K562 (cell line): ENCODE data around the gene CLIP1. TPM values are rescaled to one million over a fixed set of nuclear protein-coding genes. Genes with fewer than 3 reads are reported as not detected.
A peak's percentile ranks its signal among the peaks of the same experiment; 100 is the strongest.

Experiments
- C11orf30 ChIP-seq: fragments of 450-650 bp; IDR thresholded peaks from 2 replicates; pipeline ENCODE4 v1.6.1; 2016; ENCODE audit warnings: low read depth, mild to moderate bottlenecking
- FOXK1 ChIP-seq: sonication (generic); formaldehyde crosslinking; IDR thresholded peaks from 2 replicates; pipeline ENCODE4 v1.8.0; 2022; ENCODE audit warnings: missing genetic modification reagents, mild to moderate bottlenecking, borderline replicate concordance
- MEF2D ChIP-seq: conservative IDR thresholded peaks from 2 replicates; pipeline ENCODE4 v1.6.1; 2016; ENCODE audit warnings: low read depth, missing genetic modification characterization, missing compliant biosample characterization
- MLX ChIP-seq, 2 experiments: fragments of 450-650 bp in 1 of 2; sonication (generic) in 1 of 2; formaldehyde crosslinking; conservative IDR thresholded peaks; 2 replicates each; pipeline versions ENCODE4 v1.4.0 to v1.8.1; 2020 to 2022; ENCODE audit warnings: mild to moderate bottlenecking in 1 of 2, missing genetic modification reagents in 1 of 2
- NR4A1 ChIP-seq, 2 experiments: fragments of 250-450 bp in 1 of 2; fragments of 450-650 bp in 1 of 2; sonication (Bioruptor Pico) in 1 of 2; IDR thresholded peaks; 2 replicates each; pipeline versions ENCODE4 v1.4.0 to v1.6.1; 2016 to 2020; ENCODE audit warnings: mild to moderate bottlenecking in 2 of 2, missing compliant biosample characterization in 1 of 2, missing genetic modification characterization in 1 of 2, moderate library complexity in 1 of 2
- RBFOX2 ChIP-seq: fragments of 200-400 bp; formaldehyde crosslinking; IDR thresholded peaks from 2 replicates; pipeline ENCODE4 v1.6.1; 2017; ENCODE audit warnings: low read depth, mild to moderate bottlenecking, low read length, moderate library complexity
- RBM34 ChIP-seq: fragments of 200-400 bp; formaldehyde crosslinking; IDR thresholded peaks from 2 replicates; pipeline ENCODE4 v1.6.1; 2018; ENCODE audit warnings: low read length, borderline replicate concordance; ENCODE audit not compliant: insufficient read depth
- RNF2 ChIP-seq: sonication (generic); IDR thresholded peaks from 2 replicates; pipeline ENCODE4 v1.6.1; 2016
- TCF3 ChIP-seq: sonication (generic); formaldehyde crosslinking; IDR thresholded peaks from 2 replicates; pipeline ENCODE4 v1.4.0; 2020; ENCODE audit warnings: mild to moderate bottlenecking, missing genetic modification reagents
- TEAD2 ChIP-seq: fragments of 450-650 bp; IDR thresholded peaks from 2 replicates; pipeline ENCODE4 v1.6.1; 2016; ENCODE audit warnings: missing genetic modification characterization, control low read depth, missing compliant biosample characterization
- ZNF121 ChIP-seq: sonication (generic); formaldehyde crosslinking; conservative IDR thresholded peaks from 2 replicates; pipeline ENCODE4 v1.8.0; 2022; ENCODE audit warnings: missing genetic modification reagents
- ZNF133 ChIP-seq: fragments of 250-450 bp; sonication (Bioruptor Pico); IDR thresholded peaks from 2 replicates; pipeline ENCODE4 v1.4.0; 2020; ENCODE audit warnings: mild to moderate bottlenecking
- ZNF134 ChIP-seq: fragments of 250-450 bp; sonication (Bioruptor Pico); conservative IDR thresholded peaks from 2 replicates; pipeline ENCODE4 v1.4.0; 2020
- ZNF224 ChIP-seq: sonication (generic); formaldehyde crosslinking; IDR thresholded peaks from 2 replicates; pipeline ENCODE4 v1.8.0; 2022; ENCODE audit warnings: mild to moderate bottlenecking, missing genetic modification reagents
- ZNF280B ChIP-seq: fragments of 250-450 bp; sonication (Bioruptor Pico); IDR thresholded peaks from 2 replicates; pipeline ENCODE4 v1.5.1; 2021; ENCODE audit warnings: mild to moderate bottlenecking
- ZNF318 ChIP-seq, 2 experiments: fragments of 450-650 bp; IDR thresholded peaks; 2 replicates each; pipeline ENCODE4 v1.6.1; 2016; ENCODE audit warnings: mild to moderate bottlenecking in 2 of 2, borderline replicate concordance in 1 of 2, low read depth in 1 of 2, moderate library complexity in 1 of 2
- ZNF764 ChIP-seq: fragments of 250-450 bp; sonication (Bioruptor Pico); IDR thresholded peaks from 2 replicates; pipeline ENCODE4 v1.4.0; 2020; ENCODE audit warnings: low read depth, mild to moderate bottlenecking, moderate library complexity
- polyA plus RNA-seq, 8 experiments: library from polyadenylated mRNA; depleted of rRNA in 4 of 8; stranded (reverse) in 5 of 8; unstranded in 3 of 8; fragments of >200 nt; fragmentation: Nextera tagmentation in 2 of 8; fragmentation: Illumina TruSeq in 1 of 8; extraction: Ambion mirVana in 2 of 8; extraction: Trizol in 1 of 8; gene quantifications; 2 replicates each; pipeline versions ENCODE4 v1.2.1 to v1.2.3, GENCODE V29; 2011 to 2014; ENCODE audit warnings: inconsistent platforms in 1 of 8, missing spikeins in 1 of 8
- total RNA-seq, 7 experiments: library from RNA; depleted of rRNA in 6 of 7; stranded (reverse); fragments of >200 nt in 6 of 7; fragmentation: Illumina TruSeq in 2 of 7; extraction: Trizol in 2 of 7; gene quantifications; 2 replicates each; pipeline versions ENCODE4 v1.2.1 to v1.2.3, GENCODE V29; 2011 to 2021; ENCODE audit warnings: low replicate concordance in 1 of 7

Gene CLIP1
- total and polyA plus RNA-seq, 9 of the 15 experiments (the other 6 are each of a cell fraction or from before 2014, with no cell fraction given), result 5.8 to 33.9 (median 27.6) TPM

GRCh38 chr12:122265886-122266229, 156.6 kb downstream of the CLIP1 start (continued):
- TF ChIP-seq MLX (CRISPR knock-in tag; conservative IDR thresholded peaks at IDR 0.05) (no peak), RBM34 (no peak), ZNF134 (CRISPR knock-in tag) (0 out of 2 replicates have a peak, but pooled peaks have one; percentile 42), ZNF133 (CRISPR knock-in tag) (0 out of 2 replicates have a peak, but pooled peaks have one; percentile 32), NR4A1 (CRISPR knock-in tag; IDR thresholded peaks at IDR 0.05) (0 out of 2 replicates have a peak, but pooled peaks have one; percentile 27), NR4A1 (tag; IDR thresholded peaks at IDR 0.05) (no peak), TEAD2 (tag) (no peak), RBFOX2 (no peak), TCF3 (no peak), C11orf30 (no peak), ZNF318 (IDR thresholded peaks at IDR 0.05; ENCODE audit: borderline replicate concordance in 1 of 2, low read depth in 1 of 2) (no peak), MEF2D (no peak), ZNF224 (no peak), RNF2 (no peak), ZNF280B (no peak), FOXK1 (CRISPR knock-in tag) (0 out of 2 replicates have a peak, but pooled peaks have one; percentile 2), ZNF764 (no peak), ZNF121 (no peak)
